Hepatocyte (in vitro differentiated cells): ENCODE results near the gene REV3L. TPM values are rescaled to one million over a fixed set of nuclear protein-coding genes. Genes with fewer than 3 reads are reported as not detected.

ENCODE experiments used
- DNase-seq: peaks from one replicate; pipeline ENCODE4 v3.0.0-alpha.2; 2016; ENCODE audit warnings: low spot score
- H2AFZ ChIP-seq: fragments of 200-600 bp; sonication (generic); 2 replicates; pipeline ENCODE4 v1.6.0; 2016; ENCODE audit warnings: antibody characterized with exemption, mild to moderate bottlenecking
- H3K27ac ChIP-seq: fragments of 200-600 bp; sonication (generic); 2 replicates; pipeline ENCODE4 v1.5.1; 2016; ENCODE audit warnings: mild to moderate bottlenecking
- H3K27me3 ChIP-seq: fragments of 200-600 bp; sonication (generic); 2 replicates; pipeline ENCODE4 v1.6.1; 2016
- H3K36me3 ChIP-seq: fragments of 200-600 bp; sonication (generic); replicated peaks from 2 replicates; pipeline ENCODE4 v1.5.1; 2016; ENCODE audit warnings: low read depth; ENCODE audit not compliant: insufficient read depth
- H3K4me1 ChIP-seq: fragments of 200-600 bp; sonication (generic); 2 replicates; pipeline ENCODE4 v1.5.1; 2016; ENCODE audit warnings: mild to moderate bottlenecking, moderate library complexity; ENCODE audit not compliant: insufficient read depth
- H3K4me2 ChIP-seq: fragments of 200-600 bp; sonication (generic); 2 replicates; pipeline ENCODE4 v1.6.0; 2016
- H3K4me3 ChIP-seq: fragments of 200-600 bp; sonication (generic); 2 replicates; pipeline ENCODE4 v1.5.1; 2016; ENCODE audit warnings: mild to moderate bottlenecking
- H3K79me2 ChIP-seq: fragments of 200-600 bp; sonication (generic); 2 replicates; pipeline ENCODE4 v1.6.0; 2017; ENCODE audit warnings: mild to moderate bottlenecking
- H3K9me2 ChIP-seq: fragments of 200-600 bp; sonication (generic); replicated peaks from 2 replicates; pipeline ENCODE4 v1.6.0; 2017; ENCODE audit warnings: mild to moderate bottlenecking; ENCODE audit not compliant: insufficient read depth
- H3K9me3 ChIP-seq: fragments of 200-600 bp; sonication (generic); 2 replicates; pipeline ENCODE4 v1.5.1; 2016; ENCODE audit warnings: low read depth, mild to moderate bottlenecking
- H4K20me1 ChIP-seq: fragments of 200-600 bp; sonication (generic); 2 replicates; pipeline ENCODE4 v1.6.0; 2016; ENCODE audit warnings: mild to moderate bottlenecking; ENCODE audit not compliant: insufficient read depth, poor library complexity, severe bottlenecking
- EZH2 ChIP-seq: fragments of 200-600 bp; sonication (generic); IDR thresholded peaks from 2 replicates; pipeline ENCODE4 v1.6.1; 2016; ENCODE audit warnings: antibody characterized with exemption, mild to moderate bottlenecking, borderline replicate concordance
- EZH2phosphoT487 ChIP-seq: fragments of 200-600 bp; sonication (generic); IDR thresholded peaks from one replicate; pipeline ENCODE4 v1.6.1; 2018; ENCODE audit warnings: antibody characterized with exemption, mild to moderate bottlenecking, low read depth, moderate library complexity; ENCODE audit not compliant: unreplicated experiment, severe bottlenecking
- WGBS: methylation state at CpG from one replicate; pipeline ENCODE4 v1.1.6; 2016; ENCODE audit warnings: low lambda C conversion rate; ENCODE audit errors: missing lambda C conversion rate; 5-methylcytosine and 5-hydroxymethylcytosine counted together
- polyA plus RNA-seq: library from polyadenylated mRNA; unstranded; fragments of >200 nt; fragmentation: Nextera tagmentation; extraction: Ambion mirVana; gene quantifications from 2 replicates; pipeline ENCODE4 v1.2.1, GENCODE V29; 2016
- total RNA-seq: library from RNA; depleted of rRNA; stranded (reverse); fragments of >200 nt; gene quantifications from 2 replicates; pipeline ENCODE4 v1.2.3, GENCODE V29; 2014
- TF ChIP-seq, protein P1 (sequence below): fragments of 200-600 bp; sonication (generic); IDR thresholded peaks from 2 replicates; pipeline ENCODE4 v1.5.1; 2016; ENCODE audit warnings: antibody characterized with exemption, mild to moderate bottlenecking; ENCODE audit not compliant: poor library complexity

REV3L gene
- total and polyA plus RNA-seq, 2 experiments from 2014 or later: 17.6 to 29.4 TPM

DNA sequence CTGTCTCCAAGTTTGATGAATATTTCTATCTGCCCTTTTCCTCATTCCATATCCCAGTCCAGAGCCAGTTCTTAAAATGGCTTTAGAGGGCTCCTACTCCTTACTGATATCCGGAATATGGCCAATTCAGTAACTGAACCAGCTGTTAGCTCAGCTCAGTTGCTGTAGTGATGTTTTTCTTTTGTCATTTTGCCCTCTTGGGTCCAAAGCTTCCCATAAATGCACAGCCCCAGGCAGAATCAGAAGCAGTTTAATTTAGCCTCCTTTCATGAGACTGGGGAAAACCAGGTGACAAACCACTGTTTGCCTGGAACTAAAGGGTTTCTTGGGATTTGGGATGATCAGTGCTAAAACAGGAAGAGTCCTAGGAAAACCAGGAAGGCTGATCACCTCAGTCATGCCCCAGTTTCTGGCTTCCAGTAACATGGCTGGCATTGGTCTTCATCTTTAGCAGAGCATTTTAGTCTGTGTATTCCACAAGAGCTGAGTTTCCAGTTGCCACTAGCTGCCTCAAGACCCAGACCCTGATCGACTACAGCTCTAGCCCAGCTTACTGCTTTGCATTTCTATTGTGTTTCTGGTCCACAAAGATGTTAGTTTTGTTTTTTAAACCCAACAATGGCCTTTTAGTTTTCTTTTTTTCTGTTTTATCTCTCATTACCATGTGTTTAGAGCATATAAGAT lies 40.6 kb upstream of the REV3L start:
- no peaks in the 10 kb centered on the region for H3K4me1 ChIP-seq
- peaks cover 25% of the 10 kb centered on the region for H3K79me2 ChIP-seq
- no peaks in the 10 kb centered on the region for H3K36me3 ChIP-seq
- no peaks in the 10 kb centered on the region for H4K20me1 ChIP-seq
- H3K27ac ChIP-seq: peak overlapping the region; percentile 25
- no peaks in the 10 kb centered on the region for H3K9me3 ChIP-seq
- no peak overlapping the region for H3K4me3 ChIP-seq
- no peaks in the 10 kb centered on the region for H3K9me2 ChIP-seq
- TF ChIP-seq EZH2phosphoT487: no peak
- TF ChIP-seq, protein P1, sequence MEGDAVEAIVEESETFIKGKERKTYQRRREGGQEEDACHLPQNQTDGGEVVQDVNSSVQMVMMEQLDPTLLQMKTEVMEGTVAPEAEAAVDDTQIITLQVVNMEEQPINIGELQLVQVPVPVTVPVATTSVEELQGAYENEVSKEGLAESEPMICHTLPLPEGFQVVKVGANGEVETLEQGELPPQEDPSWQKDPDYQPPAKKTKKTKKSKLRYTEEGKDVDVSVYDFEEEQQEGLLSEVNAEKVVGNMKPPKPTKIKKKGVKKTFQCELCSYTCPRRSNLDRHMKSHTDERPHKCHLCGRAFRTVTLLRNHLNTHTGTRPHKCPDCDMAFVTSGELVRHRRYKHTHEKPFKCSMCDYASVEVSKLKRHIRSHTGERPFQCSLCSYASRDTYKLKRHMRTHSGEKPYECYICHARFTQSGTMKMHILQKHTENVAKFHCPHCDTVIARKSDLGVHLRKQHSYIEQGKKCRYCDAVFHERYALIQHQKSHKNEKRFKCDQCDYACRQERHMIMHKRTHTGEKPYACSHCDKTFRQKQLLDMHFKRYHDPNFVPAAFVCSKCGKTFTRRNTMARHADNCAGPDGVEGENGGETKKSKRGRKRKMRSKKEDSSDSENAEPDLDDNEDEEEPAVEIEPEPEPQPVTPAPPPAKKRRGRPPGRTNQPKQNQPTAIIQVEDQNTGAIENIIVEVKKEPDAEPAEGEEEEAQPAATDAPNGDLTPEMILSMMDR: no peak
- H3K27me3 ChIP-seq: no peaks in the 10 kb centered on the region
- H2AFZ ChIP-seq: no peak overlapping the region
- no peak overlapping the region for H3K4me2 ChIP-seq
- no peak for DNase-seq
- 78% methylated on average over 2 of the region's 2 CpGs for WGBS

DNA sequence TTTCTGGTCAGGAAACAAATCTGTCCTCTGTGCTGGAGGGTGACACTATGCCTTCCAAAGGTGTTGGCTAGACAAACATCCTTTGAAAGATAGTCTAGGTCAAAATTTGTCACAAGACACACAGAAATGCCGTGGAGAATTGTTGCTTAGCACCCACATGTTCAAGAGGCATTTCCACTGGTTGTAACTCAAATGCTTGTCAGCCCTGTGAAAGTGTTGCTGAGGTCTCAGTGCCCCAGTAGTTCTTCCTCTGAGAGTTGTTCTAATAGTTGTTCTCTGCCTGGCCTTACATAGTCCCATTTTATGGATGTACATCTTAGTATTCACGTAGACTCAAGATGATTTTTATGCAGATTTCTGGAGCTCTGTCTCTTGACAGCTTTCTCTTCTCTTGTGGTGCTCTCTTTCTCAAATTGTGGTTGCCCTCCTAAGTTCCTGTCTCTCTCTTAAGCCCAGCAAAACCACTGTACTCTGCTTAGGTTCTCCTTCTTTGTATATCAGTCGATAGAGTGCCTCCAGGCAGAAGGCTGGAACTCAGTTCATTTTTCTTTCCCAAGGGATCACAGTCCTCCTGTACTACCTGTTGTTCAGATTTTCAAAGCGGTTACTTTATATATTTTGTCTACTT lies 39.5 kb upstream of the REV3L start:
- peak overlapping the region; percentile 69 for H3K27ac ChIP-seq
- no peak for DNase-seq
- no peaks in the 10 kb centered on the region for H3K36me3 ChIP-seq
- H2AFZ ChIP-seq: no peak overlapping the region
- no peaks in the 10 kb centered on the region for H3K4me1 ChIP-seq
- TF ChIP-seq, protein P1: no peak
- H3K27me3 ChIP-seq: no peaks in the 10 kb centered on the region
- no peak overlapping the region for H3K4me3 ChIP-seq
- 84% methylated on average over 4 of the region's 4 CpGs for WGBS
- no peaks in the 10 kb centered on the region for H3K9me3 ChIP-seq
- no peaks in the 10 kb centered on the region for H4K20me1 ChIP-seq
- H3K9me2 ChIP-seq: no peaks in the 10 kb centered on the region
- peaks cover 19% of the 10 kb centered on the region for H3K79me2 ChIP-seq
- no peak overlapping the region for H3K4me2 ChIP-seq

DNA sequence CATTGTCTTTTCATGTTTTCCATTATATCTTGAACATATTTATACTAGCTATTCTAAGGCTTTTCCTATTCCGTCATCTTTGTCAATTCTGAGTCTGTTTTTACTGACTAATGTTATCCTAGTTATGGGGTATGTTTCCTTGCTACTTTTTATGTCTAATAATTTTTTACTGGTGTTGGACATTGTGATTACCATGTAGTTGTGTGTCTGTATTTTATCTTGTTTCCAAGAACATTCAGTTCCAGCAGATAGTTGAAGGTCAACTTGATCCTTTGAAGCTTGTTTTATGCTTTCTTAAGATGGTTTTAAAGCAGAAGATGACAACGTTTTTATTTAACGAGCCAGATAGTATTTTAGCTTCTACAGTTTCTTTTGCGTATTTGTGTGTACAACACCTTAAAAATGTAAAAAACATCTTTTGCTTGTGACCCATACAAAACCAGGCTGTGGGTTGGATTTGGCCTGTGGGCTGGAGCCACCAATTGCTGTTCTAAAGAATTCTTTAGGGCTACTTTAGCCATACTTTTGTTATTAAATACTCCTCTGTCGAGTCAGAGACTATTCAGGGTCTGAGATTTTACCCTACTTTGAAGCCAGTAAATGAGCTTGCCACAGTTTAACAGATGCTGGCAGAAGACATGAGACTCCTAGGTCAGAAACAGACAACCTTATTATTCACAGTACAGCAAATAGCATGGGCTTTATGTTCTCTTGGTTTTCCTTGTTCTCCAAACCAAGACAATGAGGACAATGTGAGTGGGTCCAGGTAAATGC lies 38.7 kb upstream of the REV3L start:
- Histone ChIP-seq H3K79me2 (peaks cover 19% of the 10 kb centered on the region), H3K36me3 (no peaks in the 10 kb centered on the region), H3K9me2 (no peaks in the 10 kb centered on the region), H3K9me3 (no peaks in the 10 kb centered on the region), H3K27ac (peak overlapping the region; percentile 69), H3K4me3 (no peak overlapping the region), H3K27me3 (no peaks in the 10 kb centered on the region), H4K20me1 (no peaks in the 10 kb centered on the region), H3K4me1 (no peaks in the 10 kb centered on the region), H3K4me2 (no peak overlapping the region), H2AFZ (no peak overlapping the region)
- WGBS: 78% methylated on average over 5 of the region's 5 CpGs
- DNase-seq: no peak
- TF ChIP-seq EZH2phosphoT487 (no peak), EZH2 (no peak)
- TF ChIP-seq, protein P1: no peak
